Spinal cord (tissue), 10 donors: ENCODE results near the gene TRUB1. TPM values are rescaled to one million over a fixed set of nuclear protein-coding genes. Genes with fewer than 3 reads are reported as not detected.
"Not testable (repeated sequence)": the region's sequence is repeated elsewhere in the genome, so short reads cannot be mapped to it uniquely, and the experiment has no call there.

Experiments used
- DNase-seq, 6 donors: peaks; one replicate each; pipeline versions ENCODE4 v3.0.0 to v3.0.0-alpha.2; 2013 to 2015; ENCODE audit warnings: low spot score in 6 of 6, low read depth in 4 of 6
- H3K27ac ChIP-seq: one replicate; pipeline ENCODE4 v1.5.1; 2013; ENCODE audit warnings: low read depth, low read length, control low read depth
- H3K27me3 ChIP-seq: one replicate; pipeline ENCODE4 v1.6.1; 2013; ENCODE audit warnings: low read length; ENCODE audit not compliant: control insufficient read depth, insufficient read depth
- H3K36me3 ChIP-seq: one replicate; pipeline ENCODE4 v1.6.1; 2013; ENCODE audit warnings: low read length; ENCODE audit not compliant: control insufficient read depth, insufficient read depth
- H3K4me1 ChIP-seq: one replicate; pipeline ENCODE4 v1.6.1; 2013; ENCODE audit warnings: low read length; ENCODE audit not compliant: control insufficient read depth, insufficient read depth
- H3K4me3 ChIP-seq: one replicate; pipeline ENCODE4 v1.5.1; 2013; ENCODE audit warnings: low read depth, low read length, control low read depth
- H3K9me3 ChIP-seq: one replicate; pipeline ENCODE4 v1.6.1; 2013; ENCODE audit warnings: low read length; ENCODE audit not compliant: control insufficient read depth, insufficient read depth
- WGBS: methylation state at CpG from one replicate; pipeline ENCODE4 v1.1.5; 2013; ENCODE audit warnings: missing lambda C conversion rate; ENCODE audit not compliant: insufficient coverage; 5-methylcytosine and 5-hydroxymethylcytosine counted together
- polyA plus RNA-seq, 2 donors: library from polyadenylated mRNA; unstranded; fragments of 120-200 nt; gene quantifications; one replicate each; pipeline ENCODE4 v1.2.1, GENCODE V29; 2013; ENCODE audit not compliant: insufficient read length in 2 of 2
- total RNA-seq, 2 donors: library from RNA; depleted of rRNA in 1 of 2; stranded (reverse); fragments of 120-200 nt in 1 of 2; fragments of >200 nt in 1 of 2; gene quantifications; one replicate each; pipeline versions ENCODE4 v1.2.3 to v1.2.4, GENCODE V29; 2013 to 2014
- donor health status: healthy.

TRUB1 gene
- total and polyA plus RNA-seq, 4 donors = 24.6 to 51.9 (median 30.2) TPM

DNA sequence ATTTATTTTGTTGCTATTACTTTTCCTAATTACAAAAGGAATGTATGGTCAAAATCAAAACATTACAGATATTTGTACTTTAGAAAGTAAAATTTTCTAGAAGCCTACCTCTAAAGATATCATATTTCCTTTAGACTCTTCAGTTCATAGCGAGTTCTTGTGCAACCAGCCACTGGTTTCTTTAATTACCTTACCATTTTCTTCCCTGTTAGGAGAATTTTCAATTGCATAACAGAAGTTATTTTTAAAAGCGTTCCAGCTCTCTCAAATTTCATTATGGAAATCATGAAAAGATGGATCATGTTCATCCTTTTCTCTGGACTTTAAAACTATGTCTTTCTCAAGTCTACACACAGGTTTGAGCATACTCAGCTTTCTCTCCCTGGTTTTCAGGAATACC, 5.0 kb upstream of the TRUB1 start:
- Histone ChIP-seq H3K9me3 (peaks cover 2% of the 10 kb centered on the region), H3K27ac (no peak overlapping the region), H3K4me3 (no peak overlapping the region), H3K4me1 (no peaks in the 10 kb centered on the region), H3K27me3 (no peaks in the 10 kb centered on the region), H3K36me3 (no peaks in the 10 kb centered on the region)
- no peak for DNase-seq
- no CpG with 5 or more reads among the region's 2 CpGs for WGBS

DNA sequence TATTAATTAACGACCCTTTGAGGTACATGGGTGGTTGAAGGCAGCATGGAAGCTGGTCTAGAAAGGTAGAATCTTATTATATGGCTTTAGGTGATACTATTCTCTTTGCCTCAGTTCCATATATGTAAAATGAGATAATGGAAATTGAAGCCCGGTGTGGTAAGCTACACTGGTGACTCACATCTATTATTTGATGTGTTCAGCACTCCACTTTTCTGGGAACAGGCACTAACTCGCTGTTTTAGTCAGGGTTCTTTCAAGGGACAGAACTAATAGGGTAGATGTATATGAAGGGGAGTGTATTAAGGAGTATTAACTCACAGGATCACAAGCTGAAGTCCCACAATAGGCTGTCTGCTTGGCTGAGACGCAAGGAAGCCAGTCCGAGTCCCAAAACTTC, 4.4 kb upstream of the TRUB1 start:
- no peak for DNase-seq
- H3K36me3 ChIP-seq = no peaks in the 10 kb centered on the region
- no peaks in the 10 kb centered on the region for H3K4me1 ChIP-seq
- no peak overlapping the region for H3K27ac ChIP-seq
- WGBS = 84% methylated on average over 3 of the region's 5 CpGs
- H3K4me3 ChIP-seq = no peak overlapping the region
- H3K27me3 ChIP-seq = no peaks in the 10 kb centered on the region
- peaks cover 2% of the 10 kb centered on the region for H3K9me3 ChIP-seq

DNA sequence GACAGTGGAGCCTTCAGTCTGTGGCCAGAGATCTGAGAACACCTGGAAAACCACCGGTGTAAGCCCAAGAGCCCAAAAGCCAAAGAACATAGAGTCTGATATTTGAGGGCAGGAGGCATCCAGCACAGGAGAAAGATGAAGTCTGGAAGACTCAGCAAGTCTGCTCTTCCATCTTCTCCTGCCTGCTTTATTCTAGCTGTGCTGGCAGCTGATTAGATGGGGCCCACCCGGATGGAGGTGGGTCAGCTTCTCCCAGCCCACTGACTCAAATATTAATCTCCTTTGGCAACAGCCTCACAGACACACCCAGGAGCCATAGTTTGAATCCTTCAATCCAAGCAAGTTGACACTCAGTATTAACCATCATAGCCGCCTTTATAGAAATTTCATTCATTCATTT, 4.0 kb upstream of the TRUB1 start:
- 89% methylated on average over 3 of the region's 3 CpGs for WGBS
- not testable (repeated sequence) for H3K27ac ChIP-seq

GRCh38 chr10:114938856-114939193, 830 bp downstream of the TRUB1 start:
- no peaks in the 10 kb centered on the region for H3K4me1 ChIP-seq
- H3K9me3 ChIP-seq = no peaks in the 10 kb centered on the region
- H3K4me3 ChIP-seq = peak overlapping the region; percentile 99
- H3K36me3 ChIP-seq = peaks cover 13% of the 10 kb centered on the region
- no peak for DNase-seq
- 0% methylated on average over 2 of the region's 5 CpGs for WGBS
- no peaks in the 10 kb centered on the region for H3K27me3 ChIP-seq
- H3K27ac ChIP-seq = no peak overlapping the region

More for the DNA sequence above, 4.0 kb upstream of the TRUB1 start:
- H3K36me3 ChIP-seq, DNase-seq, H3K4me1 ChIP-seq, H3K9me3 ChIP-seq, H3K4me3 ChIP-seq, H3K27me3 ChIP-seq: not testable (repeated sequence)

- no peak overlapping the region for H3K4me3 ChIP-seq
- 100% methylated on average over 1 of the region's 4 CpGs for WGBS
- no peaks in the 10 kb centered on the region for H3K9me3 ChIP-seq
- peaks cover 13% of the 10 kb centered on the region for H3K36me3 ChIP-seq
- no peaks in the 10 kb centered on the region for H3K27me3 ChIP-seq
- no peak overlapping the region for H3K27ac ChIP-seq
- DNase-seq = no peak
- H3K4me1 ChIP-seq = no peaks in the 10 kb centered on the region
Measured at GRCh38 chr10:114940735-114941134, 2.7 kb downstream of the TRUB1 start.

DNA sequence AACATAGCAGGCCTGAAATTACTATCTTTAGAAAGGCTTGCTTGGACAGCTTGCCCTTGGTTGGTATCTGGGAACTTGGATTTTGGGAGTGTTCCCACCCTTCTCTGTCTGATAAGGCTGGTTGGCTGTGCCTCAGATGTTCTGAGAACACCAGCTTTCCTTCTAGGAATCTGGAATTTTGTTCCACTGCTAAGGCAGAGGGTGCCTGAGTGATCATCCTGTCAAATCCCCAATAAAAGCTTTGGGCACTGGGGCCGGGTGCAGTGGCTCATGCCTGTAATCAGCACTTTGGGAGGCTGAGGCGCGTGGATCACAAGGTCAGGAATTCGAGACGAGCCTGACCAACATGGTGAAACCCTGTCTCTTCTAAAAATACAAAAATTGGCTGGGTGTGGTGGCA, 5.0 kb downstream of the TRUB1 start:
- H3K36me3 ChIP-seq = peaks cover 17% of the 10 kb centered on the region
- H3K27me3 ChIP-seq = no peaks in the 10 kb centered on the region
- H3K27ac ChIP-seq = no peak overlapping the region
- DNase-seq = no peak
- no peaks in the 10 kb centered on the region for H3K4me1 ChIP-seq
- H3K9me3 ChIP-seq = no peaks in the 10 kb centered on the region
- WGBS = no CpG with 5 or more reads among the region's 5 CpGs
- H3K4me3 ChIP-seq = no peak overlapping the region

GRCh38 chr10:114953047-114953446, 15.1 kb downstream of the TRUB1 start:
- H3K4me3 ChIP-seq = no peak overlapping the region
- DNase-seq = no peak
- no CpG with 5 or more reads among the region's 4 CpGs for WGBS
- H3K27ac ChIP-seq = no peak overlapping the region
- no peaks in the 10 kb centered on the region for H3K4me1 ChIP-seq
- H3K36me3 ChIP-seq = peaks cover 4% of the 10 kb centered on the region
- H3K27me3 ChIP-seq = no peaks in the 10 kb centered on the region
- no peaks in the 10 kb centered on the region for H3K9me3 ChIP-seq

GRCh38 chr10:114955984-114956383, 18.0 kb downstream of the TRUB1 start:
- Histone ChIP-seq H3K27me3 (no peaks in the 10 kb centered on the region), H3K4me3 (no peak overlapping the region), H3K9me3 (no peaks in the 10 kb centered on the region), H3K36me3 (no peaks in the 10 kb centered on the region), H3K4me1 (no peaks in the 10 kb centered on the region), H3K27ac (no peak overlapping the region)
- no peak for DNase-seq
- WGBS = 63% methylated on average over 1 of the region's 4 CpGs

DNA sequence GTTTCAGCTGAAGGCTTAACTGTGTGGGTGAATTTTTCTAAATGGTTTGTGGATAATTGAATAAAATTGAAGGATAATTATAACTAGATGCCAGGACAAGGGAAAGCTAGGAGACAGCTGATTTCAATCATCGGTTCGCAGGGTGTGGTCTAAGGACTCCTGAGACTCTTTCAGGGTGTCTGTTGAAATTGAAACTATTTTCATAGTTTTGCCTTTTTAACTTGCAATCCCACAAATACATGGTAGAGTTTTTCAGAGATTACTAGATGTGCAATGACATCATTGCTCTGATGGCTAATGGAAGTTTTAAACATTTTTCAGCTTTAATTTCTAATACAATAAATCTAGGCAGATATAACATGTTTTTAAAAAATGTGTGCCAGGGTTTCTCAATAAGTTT, 18.5 kb downstream of the TRUB1 start:
- Histone ChIP-seq H3K27me3 (no peaks in the 10 kb centered on the region), H3K36me3 (no peaks in the 10 kb centered on the region), H3K27ac (no peak overlapping the region), H3K9me3 (no peaks in the 10 kb centered on the region), H3K4me1 (no peaks in the 10 kb centered on the region), H3K4me3 (no peak overlapping the region)
- no peak for DNase-seq
- WGBS = 93% methylated on average over 2 of the region's 2 CpGs

DNA sequence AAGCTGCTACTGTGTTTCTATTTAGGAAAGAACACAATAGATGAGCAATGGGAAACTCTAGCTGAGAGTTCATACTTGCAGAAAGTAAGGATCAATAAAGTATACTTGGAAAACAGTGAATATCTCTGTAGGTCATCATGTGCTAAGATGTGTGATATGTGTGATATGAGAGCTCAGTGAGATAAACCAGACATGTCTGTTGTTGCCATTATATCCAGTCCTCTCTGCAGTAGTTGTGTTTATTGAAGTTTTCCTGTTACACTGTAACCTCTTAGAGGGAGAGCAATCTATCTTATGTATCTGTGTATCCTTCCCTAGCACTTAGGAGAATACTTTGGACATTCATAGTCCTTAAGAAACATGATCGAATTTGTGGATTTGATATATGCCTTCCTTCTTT, 19.1 kb downstream of the TRUB1 start:
- no peaks in the 10 kb centered on the region for H3K9me3 ChIP-seq
- no peaks in the 10 kb centered on the region for H3K27me3 ChIP-seq
- no peak overlapping the region for H3K4me3 ChIP-seq
- no peak overlapping the region for H3K27ac ChIP-seq
- no peaks in the 10 kb centered on the region for H3K36me3 ChIP-seq
- WGBS = no CpG with 5 or more reads among the region's 1 CpG
- DNase-seq = no peak
- no peaks in the 10 kb centered on the region for H3K4me1 ChIP-seq
